Left lobe of liver (tissue), 2 donors: ENCODE data around the gene FNIP2. TPM values are rescaled to one million over a fixed set of nuclear protein-coding genes. Genes with fewer than 3 reads are reported as not detected.

Source experiments
- ATAC-seq: fragments of 200-7000 bp; cut with Tn5 transposase; one replicate; pipeline ENCODE4 v1.9.1; 2020; ENCODE audit warnings: mild to moderate bottlenecking, moderate library complexity
- DNase-seq: peaks from one replicate; pipeline ENCODE4 v3.0.0-alpha.2; 2020; ENCODE audit warnings: low spot score
- total RNA-seq: library from RNA; stranded (reverse); gene quantifications from one replicate; pipeline ENCODE4 v1.2.1, GENCODE V29; 2021
- donor health status: DM: no; HTN: no; CAD: no; lungs with moderate emphysema.
- donor health status: DM: no; HTN: yes; CAD: no.

FNIP2 gene
- total RNA-seq, 1 donor from 2014 or later: 60.8 TPM

- ATAC-seq: peak; percentile 22
- no peak for DNase-seq
Measured at GRCh38 chr4:158835226-158836001, 66.6 kb downstream of the FNIP2 start.

DNA sequence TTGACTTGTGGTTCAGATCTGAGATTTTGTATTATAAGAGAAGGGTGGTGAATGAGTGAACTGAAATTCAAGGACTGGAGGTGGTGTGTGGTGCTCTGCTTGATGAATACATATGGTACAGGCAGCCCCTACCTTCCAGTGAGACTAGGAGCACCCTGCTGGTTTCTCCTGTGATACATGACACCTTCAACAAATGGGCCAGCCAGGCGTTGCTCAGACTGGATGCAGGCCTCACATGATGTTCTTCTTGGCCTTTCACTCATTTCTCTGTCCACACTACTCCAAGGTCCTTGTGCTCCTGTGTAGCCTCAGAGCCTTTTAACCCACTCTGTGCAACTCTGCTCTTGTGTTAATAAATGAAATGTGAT lies 67.2 kb downstream of the FNIP2 start:
- ATAC-seq (peak; percentile 45), DNase-seq (no peak)

- no peak for ATAC-seq
- no peak for DNase-seq
Measured at GRCh38 chr4:158836828-158837449, 68.1 kb downstream of the FNIP2 start.

DNA sequence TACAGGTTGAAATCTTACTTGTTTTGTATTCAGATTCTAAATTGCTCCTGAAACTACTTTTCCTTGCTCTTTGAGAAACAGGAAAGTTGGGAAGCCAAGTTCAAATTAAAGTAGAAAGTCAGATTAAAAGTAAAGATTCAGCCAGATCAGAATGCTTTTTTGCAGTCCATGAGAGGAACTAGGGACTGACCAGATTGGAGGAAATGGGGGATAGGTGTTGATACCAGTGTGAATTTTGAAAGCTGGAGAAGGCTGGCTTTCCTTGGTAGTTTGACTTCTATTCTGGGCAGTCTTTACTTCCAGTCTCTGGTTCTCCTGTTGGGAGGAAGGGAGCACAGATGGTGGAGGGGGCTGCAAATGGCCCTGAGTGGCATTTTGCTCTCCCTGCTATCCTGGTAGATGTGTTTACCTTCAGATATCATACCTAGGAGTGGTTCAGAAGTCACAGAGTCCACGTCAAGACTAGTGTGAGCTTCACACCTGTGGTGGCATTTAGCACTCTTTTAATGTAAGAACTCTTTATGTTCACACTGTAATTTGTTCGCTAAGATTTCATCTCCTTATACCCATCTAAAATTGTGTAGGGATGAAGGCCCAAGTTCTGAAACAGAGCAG lies 68.8 kb downstream of the FNIP2 start:
- DNase-seq: no peak
- ATAC-seq: no peak

- ATAC-seq (no peak), DNase-seq (no peak)
Measured at GRCh38 chr4:158840131-158840530, 71.3 kb downstream of the FNIP2 start.

- DNase-seq (no peak), ATAC-seq (peak; percentile 48)
Measured at GRCh38 chr4:158841540-158841939, 72.7 kb downstream of the FNIP2 start.

DNA sequence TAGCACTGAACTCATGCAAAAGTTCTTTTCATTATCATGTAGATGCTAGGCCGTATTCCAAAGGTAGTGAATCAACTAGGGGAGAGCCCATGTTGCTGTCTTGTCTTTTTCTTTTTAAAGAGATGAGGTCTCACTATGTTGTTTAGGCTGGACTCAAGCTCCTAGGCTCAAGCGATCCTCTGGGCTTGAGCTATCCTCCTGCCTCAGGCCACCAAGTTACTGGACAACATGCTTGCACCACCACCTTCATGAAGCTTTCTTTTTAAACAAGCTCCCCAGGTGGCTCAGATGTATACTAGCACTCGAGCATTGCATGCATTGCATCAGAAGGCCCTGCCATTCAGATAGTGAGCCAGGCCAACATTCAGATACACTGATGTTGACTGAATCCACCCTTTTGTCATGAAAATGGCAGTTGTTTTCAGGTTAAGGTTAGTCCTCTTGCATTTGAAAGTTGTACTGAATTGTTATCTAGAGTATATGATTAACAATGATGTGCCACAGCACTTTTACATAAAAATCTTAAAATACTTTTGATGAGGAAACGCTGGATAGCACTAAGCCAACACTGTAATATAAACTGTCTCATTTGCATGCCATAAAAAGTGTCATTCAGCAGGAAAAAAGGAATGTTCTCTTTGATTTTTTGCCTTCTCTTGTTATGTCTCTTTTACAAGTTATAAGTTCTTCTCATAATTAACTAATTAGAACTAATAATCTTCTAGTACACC lies 76.7 kb downstream of the FNIP2 start:
- no peak for DNase-seq
- peak; percentile 46 for ATAC-seq

- no peak for ATAC-seq
- DNase-seq: no peak
Measured at GRCh38 chr4:158847535-158847934, 78.7 kb downstream of the FNIP2 start.

DNA sequence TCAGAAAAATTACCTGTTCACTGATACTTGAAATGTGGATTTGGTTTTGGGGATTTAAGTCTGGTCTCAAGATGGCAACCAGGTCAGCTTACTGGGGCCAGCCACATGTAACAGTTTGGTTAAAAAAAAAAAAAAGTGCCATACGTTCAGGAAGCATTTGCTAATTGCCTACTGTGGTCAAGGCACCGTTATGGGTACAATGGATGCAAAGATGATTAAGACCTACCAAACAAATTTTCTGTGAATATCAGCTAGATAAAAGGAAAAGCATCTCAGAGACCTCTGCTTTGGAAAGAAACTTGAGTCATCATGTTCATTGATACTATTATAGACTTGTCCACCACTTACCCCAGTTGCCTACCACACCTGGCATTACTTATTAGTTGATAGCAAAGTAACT lies 80.9 kb downstream of the FNIP2 start:
- DNase-seq (no peak), ATAC-seq (no peak)

DNA sequence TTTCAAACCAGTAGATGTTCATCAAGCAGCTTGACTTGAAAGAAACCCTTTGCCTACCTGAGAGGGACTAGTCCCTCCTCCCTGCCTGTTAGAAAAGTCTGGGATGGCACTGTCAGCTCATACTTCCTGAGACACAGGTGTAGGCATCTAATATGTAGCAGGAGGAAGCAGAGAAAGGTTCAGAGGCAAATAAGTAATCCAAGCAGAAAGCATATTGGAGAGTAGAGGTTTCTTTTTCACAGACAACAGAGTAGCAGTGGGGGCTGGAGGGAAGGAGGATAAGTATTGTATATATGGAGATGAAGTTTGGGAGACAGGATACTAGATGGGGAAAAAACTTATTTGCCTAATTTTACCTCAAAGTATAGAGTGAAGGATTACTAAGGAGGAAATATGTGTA lies 81.5 kb downstream of the FNIP2 start:
- DNase-seq: no peak
- peak; percentile 17 for ATAC-seq

GRCh38 chr4:158850800-158851644 lies 82.2 kb downstream of the FNIP2 start:
- no peak for DNase-seq
- peak; percentile 68 for ATAC-seq

DNA sequence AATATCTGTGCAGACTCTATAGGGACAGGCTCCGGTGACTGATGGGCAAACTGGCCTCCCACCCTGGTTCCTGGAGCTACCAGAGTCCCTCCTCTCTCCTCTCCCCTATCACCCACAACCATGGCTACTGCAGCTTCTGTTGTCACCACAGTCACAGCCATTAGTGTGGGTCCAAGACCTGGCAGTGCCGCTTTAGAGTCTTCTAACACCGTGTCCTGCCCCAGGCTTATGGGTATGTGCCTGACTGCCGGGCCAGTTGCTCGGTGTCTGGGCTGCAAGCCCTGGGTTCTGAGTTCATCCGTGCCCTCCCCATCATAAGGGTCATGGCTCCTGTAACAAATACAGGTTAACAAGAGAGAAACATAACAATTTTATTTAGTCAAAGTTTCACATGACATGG lies 85.4 kb downstream of the FNIP2 start:
- DNase-seq (no peak), ATAC-seq (no peak)

- DNase-seq (no peak), ATAC-seq (peak; percentile 88)
Measured at GRCh38 chr4:158856852-158857251, 88.0 kb downstream of the FNIP2 start.

DNA sequence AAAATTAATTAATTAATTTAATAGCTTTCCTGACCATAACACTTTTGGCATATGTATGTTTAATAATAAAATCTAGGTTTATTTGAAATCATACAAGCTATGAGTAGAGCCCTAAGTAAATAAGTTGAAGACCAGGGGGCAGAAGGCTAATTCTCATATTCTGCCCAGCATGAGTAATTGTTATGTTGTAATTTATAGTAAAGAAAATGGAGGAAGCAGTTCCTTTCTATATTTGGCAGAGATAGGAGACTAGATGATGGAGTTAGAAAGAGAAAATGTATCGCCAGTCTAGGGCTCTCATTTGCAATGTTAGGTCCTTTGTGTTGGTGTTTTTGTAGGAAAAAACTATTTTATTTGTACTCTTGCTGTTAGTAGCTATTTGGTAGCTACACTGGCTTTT lies 89.1 kb downstream of the FNIP2 start:
- ATAC-seq (no peak), DNase-seq (no peak)

DNA sequence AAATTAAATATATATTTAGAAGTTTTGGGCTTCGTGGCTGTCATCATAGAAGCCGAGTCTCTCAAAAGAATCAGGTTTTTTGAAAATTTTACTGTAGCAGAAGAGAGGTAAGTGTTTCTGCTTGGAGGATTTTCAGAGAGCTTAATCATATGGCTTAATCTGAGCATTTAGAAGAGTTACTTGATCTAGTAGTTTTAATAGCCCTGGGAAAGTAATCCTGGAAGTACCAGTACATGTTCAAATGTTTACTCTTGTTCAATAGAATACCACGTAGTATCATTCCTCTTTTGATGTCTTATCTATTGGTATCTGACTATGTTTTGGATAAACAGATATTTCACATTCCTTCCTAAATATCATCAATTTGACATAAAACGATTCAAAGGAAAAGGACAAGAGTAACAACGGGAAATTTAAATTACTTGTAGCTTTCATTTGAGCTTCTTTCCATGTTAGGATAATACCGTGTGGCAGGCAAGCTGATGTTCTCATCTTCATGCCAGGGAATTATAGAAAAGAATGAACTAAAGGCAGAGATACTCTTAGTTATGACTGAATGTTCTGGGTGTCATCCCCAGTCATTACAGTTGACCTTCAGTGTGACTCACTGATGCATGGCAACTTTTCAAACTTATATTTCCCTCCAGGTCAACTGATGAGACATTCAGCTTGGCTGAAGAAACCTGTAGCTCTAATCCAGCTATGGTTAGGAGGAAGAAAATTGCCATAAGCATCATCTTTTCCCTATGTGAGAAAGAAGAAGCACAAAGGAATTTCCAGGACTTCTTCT lies 89.8 kb downstream of the FNIP2 start:
- ATAC-seq: no peak
- no peak for DNase-seq

GRCh38 chr4:158859661-158860060 lies 90.8 kb downstream of the FNIP2 start:
- ATAC-seq (no peak), DNase-seq (no peak)

GRCh38 chr4:158860856-158861255 lies 92.0 kb downstream of the FNIP2 start:
- DNase-seq: no peak
- peak; percentile 66 for ATAC-seq

DNA sequence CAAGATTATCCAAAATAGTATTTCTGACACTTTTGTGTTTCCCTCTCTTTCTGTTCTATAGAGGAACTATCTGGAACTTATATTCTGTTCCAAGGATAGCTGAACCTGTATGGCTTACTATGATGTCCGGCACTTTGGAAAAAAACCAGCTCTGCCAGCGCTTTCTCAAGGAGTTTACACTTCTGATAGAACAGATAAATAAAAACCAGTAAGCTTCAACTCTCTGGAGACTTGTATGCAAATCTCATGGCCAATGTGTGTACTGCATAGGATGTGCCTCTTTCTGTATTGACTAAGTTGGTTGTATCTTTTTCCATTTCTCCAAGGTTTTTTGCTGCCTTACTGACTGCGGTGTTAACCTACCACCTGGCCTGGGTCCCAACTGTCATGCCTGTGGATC lies 92.5 kb downstream of the FNIP2 start:
- no peak for ATAC-seq

GRCh38 chr4:158861766-158862165 lies 92.9 kb downstream of the FNIP2 start:
- ATAC-seq (no peak), DNase-seq (no peak)

More for the DNA sequence above, 92.5 kb downstream of the FNIP2 start:
- no peak for DNase-seq

GRCh38 chr4:158863296-158863695 lies 94.5 kb downstream of the FNIP2 start:
- no peak for ATAC-seq
- DNase-seq: no peak
